ENCODE results near the gene DCAF5. TPM values are rescaled to one million over a fixed set of nuclear protein-coding genes. Genes with fewer than 3 reads are reported as not detected.

Gene DCAF5
- total RNA-seq, 4 donors from 2014 or later = 38.7 to 57.8 (median 48.9) TPM

- TF ChIP-seq, protein P1, sequence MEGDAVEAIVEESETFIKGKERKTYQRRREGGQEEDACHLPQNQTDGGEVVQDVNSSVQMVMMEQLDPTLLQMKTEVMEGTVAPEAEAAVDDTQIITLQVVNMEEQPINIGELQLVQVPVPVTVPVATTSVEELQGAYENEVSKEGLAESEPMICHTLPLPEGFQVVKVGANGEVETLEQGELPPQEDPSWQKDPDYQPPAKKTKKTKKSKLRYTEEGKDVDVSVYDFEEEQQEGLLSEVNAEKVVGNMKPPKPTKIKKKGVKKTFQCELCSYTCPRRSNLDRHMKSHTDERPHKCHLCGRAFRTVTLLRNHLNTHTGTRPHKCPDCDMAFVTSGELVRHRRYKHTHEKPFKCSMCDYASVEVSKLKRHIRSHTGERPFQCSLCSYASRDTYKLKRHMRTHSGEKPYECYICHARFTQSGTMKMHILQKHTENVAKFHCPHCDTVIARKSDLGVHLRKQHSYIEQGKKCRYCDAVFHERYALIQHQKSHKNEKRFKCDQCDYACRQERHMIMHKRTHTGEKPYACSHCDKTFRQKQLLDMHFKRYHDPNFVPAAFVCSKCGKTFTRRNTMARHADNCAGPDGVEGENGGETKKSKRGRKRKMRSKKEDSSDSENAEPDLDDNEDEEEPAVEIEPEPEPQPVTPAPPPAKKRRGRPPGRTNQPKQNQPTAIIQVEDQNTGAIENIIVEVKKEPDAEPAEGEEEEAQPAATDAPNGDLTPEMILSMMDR (IDR thresholded peaks at IDR 0.05) = no peak
- no peak for TF ChIP-seq POLR2A (IDR thresholded peaks at IDR 0.05)
- Histone ChIP-seq H3K27ac (peak overlapping the region in 1 of 4 donors; percentile 67), H3K4me1 (no peaks in the 10 kb centered on the region), H3K4me3 (no peak overlapping the region), H3K27me3 (no peaks in the 10 kb centered on the region), H3K9me3 (no peaks in the 10 kb centered on the region), H3K36me3 (peaks cover 0 to 76% (median 0%) of the 10 kb centered on the region in 3 donors)
- DNase-seq = no peak
Observed at GRCh38 chr14:69087061-69087461, 65.9 kb downstream of the DCAF5 start.

- peak overlapping the region in 1 of 4 donors; percentile 67 for H3K27ac ChIP-seq
- TF ChIP-seq, protein P1 (IDR thresholded peaks at IDR 0.05) = no peak
- TF ChIP-seq POLR2A (IDR thresholded peaks at IDR 0.05) = no peak
- no peaks in the 10 kb centered on the region for H3K27me3 ChIP-seq
- peaks cover 0 to under 1% (median 0%) of the 10 kb centered on the region in 4 donors for H3K4me1 ChIP-seq
- no peak for DNase-seq
- H3K4me3 ChIP-seq = no peak overlapping the region
- peaks cover 0 to 71% (median 0%) of the 10 kb centered on the region in 3 donors for H3K36me3 ChIP-seq
- no peaks in the 10 kb centered on the region for H3K9me3 ChIP-seq
Observed at GRCh38 chr14:69086537-69086936, 66.4 kb downstream of the DCAF5 start.

GRCh38 chr14:69084023-69084422 is 68.9 kb downstream of the DCAF5 start:
- Histone ChIP-seq H3K27me3 (no peaks in the 10 kb centered on the region), H3K27ac (no peak overlapping the region), H3K36me3 (peaks cover 0 to 54% (median 0%) of the 10 kb centered on the region in 3 donors), H3K4me1 (peaks cover 0 to 6% (median 0%) of the 10 kb centered on the region in 4 donors), H3K9me3 (no peaks in the 10 kb centered on the region), H3K4me3 (no peak overlapping the region)
- no peak for DNase-seq
- TF ChIP-seq, protein P1 (IDR thresholded peaks at IDR 0.05) = no peak
- no peak for TF ChIP-seq POLR2A (IDR thresholded peaks at IDR 0.05)

GRCh38 chr14:69083181-69083580 is 69.7 kb downstream of the DCAF5 start:
- H3K4me3 ChIP-seq = no peak overlapping the region
- H3K9me3 ChIP-seq = no peaks in the 10 kb centered on the region
- peaks cover 0 to 48% (median 0%) of the 10 kb centered on the region in 3 donors for H3K36me3 ChIP-seq
- TF ChIP-seq, protein P1 (IDR thresholded peaks at IDR 0.05) = no peak
- no peak for TF ChIP-seq POLR2A (IDR thresholded peaks at IDR 0.05)
- no peaks in the 10 kb centered on the region for H3K27me3 ChIP-seq
- peaks cover 0 to 6% (median 0%) of the 10 kb centered on the region in 4 donors for H3K4me1 ChIP-seq
- no peak for DNase-seq
- H3K27ac ChIP-seq = no peak overlapping the region

DNA sequence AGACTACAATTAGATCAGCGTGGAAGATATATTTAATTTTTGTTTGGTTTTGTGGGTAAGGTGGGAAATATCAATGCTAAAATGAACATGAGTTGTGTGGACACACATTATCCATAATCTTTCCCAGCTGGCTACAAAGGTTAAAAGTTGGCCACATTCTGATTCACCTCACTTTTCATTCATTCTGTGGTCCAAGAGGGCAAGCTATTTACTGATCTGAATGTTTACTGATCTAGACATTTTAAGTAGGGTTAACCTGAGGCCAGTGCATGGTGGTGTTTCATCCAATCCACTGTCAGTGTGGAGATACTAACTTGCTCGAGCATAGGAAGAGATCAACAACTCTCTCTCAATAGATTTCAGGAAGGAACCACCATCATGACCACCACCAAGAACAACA is 71.6 kb downstream of the DCAF5 start:
- no peaks in the 10 kb centered on the region for H3K27me3 ChIP-seq
- H3K4me3 ChIP-seq = no peak overlapping the region
- TF ChIP-seq POLR2A (IDR thresholded peaks at IDR 0.05) = no peak
- TF ChIP-seq, protein P1 (IDR thresholded peaks at IDR 0.05) = no peak
- H3K27ac ChIP-seq = peak overlapping the region in 1 of 4 donors; percentile 36
- DNase-seq = no peak
- H3K36me3 ChIP-seq = peaks cover 0 to 39% (median 0%) of the 10 kb centered on the region in 3 donors
- no peaks in the 10 kb centered on the region for H3K9me3 ChIP-seq
- H3K4me1 ChIP-seq = peaks cover 0 to 6% (median 0%) of the 10 kb centered on the region in 4 donors

GRCh38 chr14:69079747-69080146 is 73.2 kb downstream of the DCAF5 start:
- DNase-seq = no peak
- peak overlapping the region in 1 of 4 donors; percentile 56 for H3K27ac ChIP-seq
- no peaks in the 10 kb centered on the region for H3K9me3 ChIP-seq
- no peaks in the 10 kb centered on the region for H3K27me3 ChIP-seq
- H3K36me3 ChIP-seq = peaks cover 0 to 34% (median 0%) of the 10 kb centered on the region in 3 donors
- no peak overlapping the region for H3K4me3 ChIP-seq
- no peak for TF ChIP-seq POLR2A (IDR thresholded peaks at IDR 0.05)
- TF ChIP-seq, protein P1 (IDR thresholded peaks at IDR 0.05) = no peak
- H3K4me1 ChIP-seq = peaks cover 0 to 6% (median 0%) of the 10 kb centered on the region in 4 donors
